C4-2B (cell line): ENCODE measurements around the gene TRIP10.

Experiments used
- ZFX ChIP-seq: fragments of 450-650 bp; IDR thresholded peaks from 2 replicates; pipeline ENCODE4 v1.6.1; 2017
- TF ChIP-seq, protein P1 (sequence below): fragments of 450-650 bp; conservative IDR thresholded peaks from 2 replicates; pipeline ENCODE4 v1.5.1; 2017; ENCODE audit warnings: mild to moderate bottlenecking

GRCh38 chr19:6705931-6706632 is 33.4 kb upstream of the TRIP10 start:
- TF ChIP-seq, protein P1, sequence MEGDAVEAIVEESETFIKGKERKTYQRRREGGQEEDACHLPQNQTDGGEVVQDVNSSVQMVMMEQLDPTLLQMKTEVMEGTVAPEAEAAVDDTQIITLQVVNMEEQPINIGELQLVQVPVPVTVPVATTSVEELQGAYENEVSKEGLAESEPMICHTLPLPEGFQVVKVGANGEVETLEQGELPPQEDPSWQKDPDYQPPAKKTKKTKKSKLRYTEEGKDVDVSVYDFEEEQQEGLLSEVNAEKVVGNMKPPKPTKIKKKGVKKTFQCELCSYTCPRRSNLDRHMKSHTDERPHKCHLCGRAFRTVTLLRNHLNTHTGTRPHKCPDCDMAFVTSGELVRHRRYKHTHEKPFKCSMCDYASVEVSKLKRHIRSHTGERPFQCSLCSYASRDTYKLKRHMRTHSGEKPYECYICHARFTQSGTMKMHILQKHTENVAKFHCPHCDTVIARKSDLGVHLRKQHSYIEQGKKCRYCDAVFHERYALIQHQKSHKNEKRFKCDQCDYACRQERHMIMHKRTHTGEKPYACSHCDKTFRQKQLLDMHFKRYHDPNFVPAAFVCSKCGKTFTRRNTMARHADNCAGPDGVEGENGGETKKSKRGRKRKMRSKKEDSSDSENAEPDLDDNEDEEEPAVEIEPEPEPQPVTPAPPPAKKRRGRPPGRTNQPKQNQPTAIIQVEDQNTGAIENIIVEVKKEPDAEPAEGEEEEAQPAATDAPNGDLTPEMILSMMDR, result no peak
- no peak for TF ChIP-seq ZFX
